NCI-H1092 treated with DMSO at 0.1 percent for 48 hours (cell line): ENCODE measurements around the gene KAZN.

Source experiments
- DNase-seq: peaks from one replicate; lab custom pipeline; 2025; lab: John Stamatoyannopoulos, UW

The KAZN gene

DNA sequence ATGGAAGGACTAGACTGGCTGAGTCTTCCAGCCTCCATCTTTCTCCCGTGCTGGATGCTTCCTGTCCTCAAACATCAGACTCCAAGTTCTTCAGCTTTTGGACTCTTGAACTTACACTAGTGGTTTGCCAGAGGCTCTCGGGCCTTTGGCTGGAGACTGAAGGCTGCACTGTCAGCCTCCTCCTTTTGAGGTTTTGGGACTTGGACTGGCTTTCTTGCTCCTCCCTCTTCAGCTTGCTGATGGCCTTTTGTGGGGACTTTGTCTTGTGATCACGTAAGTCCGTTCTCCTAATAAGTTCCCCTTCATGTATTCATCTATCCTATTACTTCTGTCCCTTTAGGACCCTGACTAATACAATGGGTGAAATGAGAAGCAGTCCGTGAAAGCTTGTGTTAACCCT, 196.4 kb downstream of the KAZN start:
- no peak for DNase-seq

DNA sequence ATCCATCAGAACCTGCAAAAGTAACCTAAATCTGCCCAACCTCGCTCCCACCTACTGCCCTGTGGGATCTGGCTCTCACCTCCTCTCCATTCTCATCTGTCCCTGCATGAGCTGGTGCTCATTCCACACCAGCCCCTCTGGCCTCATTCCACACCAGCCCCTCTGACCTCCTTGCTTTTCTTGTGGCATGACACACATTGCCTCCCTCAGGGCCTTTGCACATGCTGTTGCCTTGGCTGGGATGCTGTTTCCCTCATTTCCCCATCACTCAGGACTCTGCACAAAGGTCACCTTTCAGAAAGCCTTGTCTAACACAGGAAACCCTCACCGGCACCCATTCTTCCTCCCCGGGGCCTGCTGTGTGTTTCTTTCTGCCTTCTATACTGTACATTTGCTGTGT, 197.1 kb downstream of the KAZN start:
- DNase-seq, result no peak

DNA sequence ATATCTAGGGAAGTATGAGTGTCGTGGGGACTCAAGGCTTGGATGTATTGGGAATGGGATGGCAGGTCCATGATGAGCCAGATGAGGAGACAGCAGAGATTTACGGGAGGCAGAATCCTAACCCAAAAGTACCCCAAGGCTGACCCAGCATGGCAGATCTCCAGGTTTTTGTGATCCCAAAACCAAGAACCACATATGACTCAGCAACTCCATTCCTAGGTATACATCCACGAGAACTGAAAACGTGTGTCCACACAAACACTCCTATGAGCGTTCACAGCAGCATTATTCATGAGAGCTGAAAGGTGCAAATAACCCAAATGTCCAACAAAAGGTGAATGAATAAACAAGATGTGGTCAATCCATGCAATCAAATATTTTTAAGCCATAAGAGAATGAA, 201.5 kb downstream of the KAZN start:
- no peak for DNase-seq

DNA sequence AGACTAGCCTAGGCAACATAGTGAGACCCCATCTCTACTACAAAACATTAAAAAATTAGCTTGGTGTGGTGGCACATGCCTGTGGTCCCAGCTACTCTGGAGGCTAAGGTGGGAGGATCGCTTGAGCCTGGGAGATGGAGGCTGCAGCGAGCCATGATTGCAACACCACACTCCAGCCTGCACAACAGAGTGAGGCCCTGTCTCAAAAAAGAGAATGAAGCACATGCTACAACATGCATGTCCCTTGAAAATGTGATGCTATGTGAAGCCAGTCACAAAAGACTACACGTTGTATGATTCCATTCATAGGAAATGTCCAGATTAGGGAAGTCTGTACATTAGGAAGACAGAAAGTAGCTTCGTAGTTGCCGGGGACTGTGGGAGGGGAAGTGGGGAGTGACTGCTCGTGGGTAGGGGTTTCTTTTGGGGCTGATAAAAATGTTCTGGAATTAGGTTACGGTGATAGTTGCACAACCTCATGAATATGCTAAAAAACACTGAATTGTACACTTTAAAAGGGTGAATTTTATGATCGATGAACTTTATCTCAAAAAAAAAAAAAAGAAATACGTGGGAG, 202.1 kb downstream of the KAZN start:
- no peak for DNase-seq

DNA sequence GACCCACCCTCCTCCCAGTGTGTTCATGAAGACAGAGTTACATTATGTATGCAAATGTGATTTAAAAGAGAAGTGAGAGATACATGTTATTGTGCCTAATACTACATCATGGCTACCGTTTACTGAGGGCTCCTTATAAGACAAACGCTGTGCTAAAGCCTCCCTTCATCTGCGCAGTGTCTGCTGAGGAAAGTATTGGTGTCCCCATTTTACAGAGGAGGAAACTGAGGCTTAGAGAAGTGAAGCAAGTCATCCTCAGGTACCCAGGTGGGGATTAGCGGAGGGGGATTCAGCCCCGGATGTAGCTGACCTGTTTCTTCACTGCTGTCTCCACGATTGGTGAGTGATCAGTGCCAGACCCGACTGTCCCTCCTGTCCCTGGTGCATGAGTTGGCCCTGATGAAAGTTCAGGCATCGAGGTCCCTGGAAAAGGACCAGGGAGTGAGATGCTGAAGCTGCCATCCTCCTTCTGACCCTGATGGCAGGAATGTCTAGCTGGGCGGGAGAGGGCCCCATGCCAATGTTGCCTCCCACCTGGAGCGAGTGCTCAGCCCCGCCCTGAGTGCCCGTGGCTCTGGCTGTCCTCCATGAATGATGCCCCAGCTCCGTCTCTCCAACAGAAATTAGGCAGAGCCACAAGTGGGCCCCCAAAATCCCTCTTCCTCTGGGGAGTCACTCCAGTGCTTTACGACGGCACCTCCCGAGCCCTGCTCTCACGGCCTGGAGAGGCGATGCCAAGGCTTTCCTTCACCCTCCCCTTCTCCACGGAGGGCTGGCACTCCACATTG, 204.7 kb downstream of the KAZN start:
- DNase-seq, result no peak

DNA sequence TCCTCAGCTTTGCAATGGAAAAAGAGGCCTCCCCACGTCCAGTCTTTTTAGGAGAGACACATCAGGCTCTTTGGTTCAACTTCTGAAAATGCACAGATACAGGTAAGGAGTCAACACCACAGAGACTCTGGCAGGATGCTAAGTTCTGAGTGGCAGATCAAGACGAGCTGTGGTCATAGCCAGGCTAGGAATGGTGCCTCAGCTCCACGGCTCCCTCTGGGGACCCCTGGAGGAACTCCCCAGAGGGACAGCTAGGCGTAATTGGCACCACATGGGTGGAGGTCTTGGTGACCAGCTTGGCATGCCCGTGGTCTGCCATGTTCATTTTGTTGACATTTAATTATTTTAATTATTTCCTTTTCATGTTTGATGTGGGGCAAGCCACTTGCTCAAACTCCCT, 206.1 kb downstream of the KAZN start:
- DNase-seq, result no peak

DNA sequence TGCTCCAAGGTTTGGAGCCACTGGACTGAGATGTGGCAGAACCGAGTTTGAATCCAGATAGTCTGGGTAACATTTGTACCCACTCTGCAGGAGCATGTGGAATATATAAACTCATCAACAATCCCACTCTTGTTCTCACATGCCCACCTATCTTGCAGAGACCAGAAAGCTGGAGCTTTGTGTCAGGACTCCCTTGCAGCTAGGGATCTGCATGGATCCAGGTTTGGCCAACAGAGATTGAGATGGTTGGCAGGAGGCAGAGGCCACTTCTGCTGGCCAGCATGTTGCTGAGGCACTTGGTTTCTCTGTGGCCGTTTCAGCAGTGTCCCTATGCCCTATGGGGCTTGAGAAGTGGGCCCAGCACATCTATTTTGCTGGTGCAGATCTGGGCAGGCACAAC, 208.3 kb downstream of the KAZN start:
- DNase-seq, result no peak

DNA sequence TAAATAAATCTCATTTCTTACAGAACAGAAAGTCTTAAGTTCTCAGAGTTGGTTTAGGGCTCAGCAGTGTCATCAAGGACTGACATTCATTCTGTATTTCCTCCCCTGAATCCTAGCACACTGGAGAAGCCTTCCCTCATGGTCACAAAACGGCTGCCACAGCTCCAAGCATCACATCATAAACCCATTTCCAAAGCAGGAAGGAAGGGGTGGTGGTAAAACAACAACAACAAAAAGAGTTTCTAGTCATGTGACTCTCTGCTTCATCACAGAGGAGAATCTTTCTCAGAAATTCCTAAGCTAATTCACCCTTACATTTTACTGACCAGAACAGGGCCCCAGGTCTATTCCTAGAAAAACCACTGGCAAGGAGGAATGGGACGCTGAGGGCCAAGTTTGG, 210.3 kb downstream of the KAZN start:
- DNase-seq, result no peak

DNA sequence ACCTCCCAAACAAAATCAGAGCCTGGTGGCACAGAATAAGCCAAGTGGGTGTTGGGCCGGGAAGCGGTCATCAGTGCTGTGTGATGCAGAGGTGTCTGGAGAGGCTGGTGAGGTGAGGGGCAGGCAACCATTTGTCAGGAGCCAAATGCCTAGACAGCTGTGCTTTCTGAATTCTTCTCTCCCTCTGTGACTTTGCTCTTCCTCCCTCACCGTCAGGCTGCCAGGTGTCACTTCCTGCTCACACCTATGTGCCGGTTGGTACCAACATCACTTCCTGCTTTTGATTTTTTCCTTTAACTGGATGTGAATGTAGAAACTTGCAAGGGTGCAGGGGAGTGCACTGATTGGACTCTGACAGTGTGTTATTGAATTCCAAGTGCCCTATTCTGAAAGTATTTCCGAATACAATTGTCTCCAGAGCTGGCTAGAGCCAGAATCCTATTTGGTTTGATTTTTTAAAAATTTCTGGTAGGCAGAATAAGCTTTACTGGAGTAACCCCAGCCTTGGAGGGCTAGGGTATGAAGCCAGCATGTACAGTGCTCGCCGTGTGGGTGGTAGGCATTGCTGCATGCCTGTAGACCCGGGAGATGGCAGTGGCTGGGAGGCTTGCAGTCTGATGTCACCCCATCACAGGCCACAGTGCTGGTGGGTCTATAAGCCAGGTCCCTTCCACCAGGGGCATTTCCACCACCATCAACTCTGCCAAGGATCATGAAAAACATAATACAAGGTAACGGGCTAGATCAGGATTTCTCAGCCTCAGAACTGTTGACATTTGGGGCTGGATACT, 210.9 kb downstream of the KAZN start:
- DNase-seq, result no peak

DNA sequence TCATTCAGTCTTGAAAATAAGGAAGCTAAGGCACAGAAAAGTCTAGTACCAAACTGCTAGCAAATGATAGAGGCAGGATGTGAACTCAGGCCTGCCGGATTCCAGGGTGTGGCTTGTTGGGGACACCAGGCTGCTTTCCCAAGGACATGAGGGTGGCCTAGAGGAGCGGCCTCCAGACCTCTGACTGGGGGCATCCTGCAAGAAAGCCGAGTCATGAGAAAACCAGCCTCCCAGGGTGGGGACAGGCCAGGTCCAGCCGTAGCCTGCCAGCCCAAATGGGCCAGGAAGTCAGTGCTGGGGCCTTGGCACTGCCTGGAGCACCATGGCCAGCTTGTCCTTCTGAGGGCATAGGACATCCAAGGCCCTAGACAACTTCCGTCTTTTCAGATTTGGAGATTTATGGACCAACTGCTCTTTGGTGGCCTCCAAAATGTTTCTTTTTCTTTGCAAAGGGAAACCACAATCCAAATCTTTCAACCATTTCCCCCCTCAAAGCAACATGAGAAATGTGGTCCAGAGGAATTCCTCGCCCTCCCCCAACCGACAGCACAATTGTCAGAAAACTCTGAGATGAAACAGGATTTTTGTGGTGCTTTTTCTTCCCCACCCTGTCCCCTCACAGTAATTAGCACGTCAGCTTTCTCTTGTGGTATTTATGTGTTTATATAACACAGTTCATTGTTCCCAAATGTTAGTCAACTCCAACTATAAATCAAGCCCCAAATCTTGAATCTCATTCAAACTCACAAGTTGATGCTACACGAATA, 212.3 kb downstream of the KAZN start:
- DNase-seq, result no peak

DNA sequence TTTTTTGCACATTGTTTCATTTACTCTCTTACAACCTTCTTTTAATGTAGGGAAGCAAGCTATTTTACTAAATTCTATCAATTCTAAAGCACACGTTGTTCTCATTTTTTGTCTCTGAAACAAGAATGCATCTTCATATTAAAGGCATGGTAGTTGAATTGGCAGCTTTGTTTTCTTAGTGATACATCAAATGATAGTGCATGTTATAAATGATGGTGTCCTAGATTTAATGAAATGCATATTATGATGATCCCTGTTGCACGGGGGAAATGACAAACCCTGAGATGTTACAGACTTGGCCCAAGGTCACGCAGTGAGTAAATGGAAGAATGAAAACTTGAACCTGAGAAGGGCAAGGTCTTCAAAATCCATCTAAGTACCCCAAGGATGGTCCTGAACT, 213.1 kb downstream of the KAZN start:
- DNase-seq, result no peak

DNA sequence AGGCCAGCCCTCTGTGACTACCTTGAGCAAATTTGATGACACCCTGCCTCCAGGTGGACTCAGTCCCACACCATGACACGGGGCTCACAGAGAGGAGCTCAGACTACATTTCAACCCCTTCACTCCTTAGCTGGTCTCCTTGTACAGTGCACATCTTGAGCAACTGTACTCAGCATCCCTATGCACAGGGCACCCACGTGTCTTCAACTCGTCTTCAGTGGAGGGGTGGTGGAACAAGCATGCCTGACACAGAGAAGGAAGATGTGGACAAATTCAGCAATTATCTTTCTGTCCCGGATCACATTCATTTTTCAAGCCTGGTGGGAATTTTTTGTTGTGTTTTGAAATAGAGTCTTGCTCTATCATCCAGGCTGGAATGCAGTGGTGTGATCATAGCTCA, 213.7 kb downstream of the KAZN start:
- no peak for DNase-seq

DNA sequence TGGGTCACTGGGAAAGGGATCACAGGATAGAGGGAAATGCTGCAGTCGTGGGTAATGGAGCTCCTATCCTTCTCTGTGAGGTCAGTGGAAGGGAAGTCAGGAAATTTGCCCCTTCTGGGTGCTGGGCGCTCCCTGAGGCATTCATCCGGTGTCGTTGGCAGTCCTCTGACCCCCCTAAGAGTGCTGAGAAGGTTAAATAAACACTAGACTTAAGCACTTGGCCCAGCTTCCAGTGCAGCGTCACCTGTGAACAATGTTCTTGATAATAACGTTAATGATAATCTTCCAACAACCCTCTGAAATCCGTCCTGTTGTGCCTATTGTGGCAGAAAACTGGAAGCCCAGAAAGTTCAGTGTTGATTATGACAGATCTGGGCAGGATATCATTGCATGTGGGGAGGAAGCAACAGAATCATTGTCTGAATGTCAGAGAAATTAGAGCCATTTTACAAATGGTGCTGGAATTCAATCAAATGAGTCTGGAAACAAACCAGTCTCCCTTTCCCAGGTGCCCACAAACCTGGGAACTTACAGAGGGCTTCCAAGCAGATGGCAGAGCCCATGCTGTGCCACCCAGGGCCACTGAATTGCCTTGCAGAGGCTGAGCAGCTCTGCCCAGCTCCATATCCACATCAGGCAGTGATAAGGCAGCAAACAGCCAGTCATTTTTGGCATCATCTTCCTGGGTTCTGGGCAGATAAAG, 216.8 kb downstream of the KAZN start:
- DNase-seq, result no peak

DNA sequence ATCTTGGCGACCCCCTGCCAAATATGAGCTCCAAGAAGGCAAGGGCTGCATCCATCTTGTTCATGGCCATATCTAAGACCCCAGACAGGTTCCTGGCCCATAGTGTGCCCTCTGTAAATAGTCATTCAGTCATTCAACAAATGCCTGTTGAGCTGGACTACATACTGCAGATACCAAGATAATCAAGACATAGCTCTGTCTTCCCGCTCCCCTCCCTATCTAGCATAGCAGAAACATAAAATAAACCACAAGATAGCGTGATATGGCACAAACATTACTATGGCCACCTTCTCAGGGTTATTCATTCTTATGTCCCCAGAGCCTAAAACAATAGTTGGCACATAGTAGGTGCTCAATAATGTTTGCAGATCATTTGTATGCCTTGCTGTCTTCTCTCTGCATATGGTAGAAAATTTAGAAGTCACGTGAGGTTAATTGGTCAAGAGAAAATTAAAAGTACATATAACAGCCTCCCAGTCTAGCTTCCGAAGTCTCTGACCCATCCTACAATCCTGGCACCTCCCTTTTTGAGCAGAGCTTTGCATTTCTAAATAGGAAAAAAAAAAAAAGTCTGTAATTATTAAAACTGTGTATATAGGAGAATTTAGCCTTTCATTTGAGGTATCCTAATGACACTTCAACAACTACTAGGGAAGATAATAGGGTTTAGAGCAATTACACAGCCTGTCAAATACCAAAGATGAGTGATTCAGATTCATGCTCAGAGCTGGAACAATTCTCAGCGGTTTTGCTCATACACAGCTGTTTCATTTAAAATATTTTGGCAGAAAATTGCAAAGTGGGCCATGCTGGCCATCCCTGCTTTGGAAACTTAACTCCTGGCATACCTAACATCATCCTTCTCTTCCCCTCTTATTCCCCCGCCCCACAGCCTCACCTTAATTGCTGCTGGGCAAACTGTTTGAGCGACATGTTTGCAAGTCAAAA, 219.0 kb downstream of the KAZN start:
- no peak for DNase-seq

DNA sequence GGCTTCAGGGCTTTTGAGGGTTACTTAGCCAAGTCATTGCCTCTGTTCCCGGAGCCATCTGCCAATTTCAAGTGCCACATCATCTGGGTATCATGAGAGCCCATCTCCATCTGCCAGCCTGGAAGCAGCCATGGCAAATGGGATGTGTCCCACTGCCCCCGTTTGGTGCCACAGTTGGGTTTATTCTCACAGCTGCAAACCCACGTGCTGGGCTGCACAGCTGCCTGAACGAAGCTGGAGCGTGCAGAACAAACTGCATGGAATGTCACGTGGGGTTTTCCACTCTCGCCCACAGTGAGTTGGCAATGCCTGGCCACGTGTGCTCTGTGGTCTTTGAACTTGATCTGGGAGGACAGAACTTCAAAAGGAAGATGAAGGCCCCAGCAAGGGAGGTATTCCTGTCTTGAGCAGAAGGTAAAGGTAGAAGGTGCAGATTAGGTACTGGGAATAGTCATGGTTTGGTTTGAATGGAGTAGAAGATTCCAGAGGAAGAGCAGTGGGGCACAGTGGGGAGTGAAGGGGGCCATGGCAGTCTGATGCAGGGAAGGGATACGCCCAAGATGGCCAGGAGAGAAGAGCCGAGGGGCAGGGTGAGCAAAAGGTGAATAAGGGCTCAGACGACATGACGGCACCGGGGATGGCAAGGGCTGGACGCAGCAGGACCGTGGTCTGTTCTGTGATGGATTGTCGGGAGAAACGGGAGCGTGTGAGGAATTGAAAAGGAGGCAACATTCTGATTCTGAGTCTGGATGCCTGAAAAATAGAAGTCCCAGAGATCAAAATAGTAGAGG, 222.0 kb downstream of the KAZN start:
- DNase-seq, result no peak

DNA sequence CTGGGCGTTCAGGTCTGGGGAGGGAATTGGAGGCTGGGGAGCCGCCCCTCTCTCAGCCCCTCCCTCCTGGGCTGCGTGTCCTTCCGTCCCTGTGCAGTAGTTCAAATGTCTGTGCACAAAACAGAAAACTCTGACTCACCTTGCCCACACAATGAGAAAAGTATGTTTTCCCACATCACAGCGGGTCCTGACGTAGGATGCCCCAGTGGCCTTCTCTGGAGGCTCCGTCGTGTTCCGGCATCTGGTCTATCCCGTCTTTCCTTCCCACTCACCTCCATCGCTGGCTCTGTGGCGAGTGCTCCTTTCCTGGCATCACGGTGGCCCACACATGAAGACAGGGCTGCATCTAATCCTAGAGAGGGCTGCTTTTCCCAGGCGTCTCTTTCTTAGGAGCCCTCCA, 224.0 kb downstream of the KAZN start:
- DNase-seq, result no peak

DNA sequence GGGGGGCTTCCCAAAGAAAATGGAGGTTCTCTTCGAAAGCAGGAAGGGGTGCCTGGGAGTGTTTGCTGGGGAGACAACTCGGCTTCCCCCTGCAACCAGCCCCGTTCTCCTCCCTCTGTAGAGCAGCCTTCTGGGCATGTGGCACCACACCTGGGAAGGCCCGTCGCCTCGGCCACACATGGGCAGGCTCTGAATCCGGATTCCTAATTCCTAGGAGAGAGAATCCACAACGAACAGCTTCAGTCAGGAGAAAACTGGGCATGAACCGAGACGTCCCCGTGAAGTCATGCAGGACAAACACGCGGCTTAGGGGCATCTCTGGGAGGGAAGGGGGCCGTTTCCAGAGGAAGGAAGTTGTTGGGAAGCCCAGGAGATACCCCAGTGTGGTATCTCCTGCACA, 224.5 kb downstream of the KAZN start:
- DNase-seq, result no peak

DNA sequence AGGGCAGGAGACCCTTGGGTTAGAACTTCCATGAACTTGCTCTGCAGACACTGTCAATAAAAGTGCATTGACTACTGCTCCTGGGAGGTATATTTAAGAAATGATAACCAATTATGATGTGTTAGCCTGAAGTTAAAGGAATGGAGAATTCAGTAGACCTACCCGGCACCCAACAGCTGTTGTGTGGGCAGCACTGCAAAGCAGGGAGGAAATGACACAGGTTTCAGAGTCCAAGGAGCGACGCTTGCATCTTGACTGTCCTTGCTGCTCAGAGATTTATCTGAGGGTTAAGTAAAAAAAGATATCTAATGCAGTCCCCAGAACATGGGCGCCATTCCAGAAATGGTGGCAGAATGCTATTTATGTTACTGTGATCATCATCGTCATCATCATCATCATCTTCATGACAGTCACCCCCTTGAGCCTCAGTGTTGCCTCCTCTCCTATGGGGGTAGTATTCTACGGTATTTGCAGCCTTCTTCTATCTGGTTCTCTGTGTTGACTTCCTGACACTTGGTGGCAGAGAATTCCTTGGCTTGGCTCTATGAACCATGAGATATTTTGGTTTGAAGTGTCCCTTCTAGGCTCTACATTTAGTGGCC, 225.9 kb downstream of the KAZN start:
- DNase-seq, result no peak

DNA sequence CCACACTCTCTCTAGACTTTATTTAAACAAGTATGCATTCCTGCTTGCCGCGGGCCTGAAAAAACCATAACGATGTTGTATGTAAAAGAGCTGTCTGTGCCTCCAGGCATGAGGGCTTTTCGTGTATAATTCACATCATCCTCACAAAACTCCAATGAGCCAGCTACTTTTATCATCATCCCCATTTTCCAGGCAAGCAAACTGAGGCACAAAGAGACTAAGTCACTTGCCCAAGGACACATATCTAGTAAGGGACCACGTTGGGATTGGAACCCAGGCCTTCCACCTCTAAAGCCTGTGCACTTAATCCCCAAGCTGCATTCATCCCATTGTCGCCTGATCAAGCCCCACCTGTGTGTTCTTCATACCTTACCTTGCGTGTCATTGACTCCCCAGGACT, 226.9 kb downstream of the KAZN start:
- DNase-seq, result no peak
